Neural progenitor cell (in vitro differentiated cells): ENCODE results near the gene HNF1B. TPM values are rescaled to one million over a fixed set of nuclear protein-coding genes. Genes with fewer than 3 reads are reported as not detected.

Experiments used
- DNase-seq: peaks from one replicate; pipeline ENCODE4 v3.0.0-alpha.2; 2016; ENCODE audit warnings: low spot score
- H2AFZ ChIP-seq: fragments of 200-600 bp; sonication (generic); replicated peaks from 2 replicates; pipeline ENCODE4 v1.6.1; 2016; ENCODE audit warnings: antibody characterized with exemption
- H3F3A ChIP-seq: fragments of 200-600 bp; sonication (generic); 2 replicates; pipeline ENCODE4 v1.6.1; 2016; ENCODE audit warnings: antibody characterized with exemption, low read depth
- H3K27ac ChIP-seq: fragments of 200-600 bp; sonication (generic); 2 replicates; pipeline ENCODE4 v1.5.1; 2016; ENCODE audit warnings: mild to moderate bottlenecking
- H3K27me3 ChIP-seq: fragments of 200-600 bp; sonication (generic); 2 replicates; pipeline ENCODE4 v1.6.1; 2016; ENCODE audit warnings: mild to moderate bottlenecking, moderate library complexity
- H3K36me3 ChIP-seq: fragments of 200-600 bp; sonication (generic); 2 replicates; pipeline ENCODE4 v1.5.1; 2016
- H3K4me1 ChIP-seq: fragments of 200-600 bp; sonication (generic); 2 replicates; pipeline ENCODE4 v1.6.1; 2016; ENCODE audit warnings: mixed run types
- H3K4me2 ChIP-seq: fragments of 200-600 bp; sonication (generic); 2 replicates; pipeline ENCODE4 v1.6.1; 2016
- H3K4me3 ChIP-seq: fragments of 200-600 bp; sonication (generic); 2 replicates; pipeline ENCODE4 v1.5.1; 2016
- H3K79me2 ChIP-seq: fragments of 200-600 bp; sonication (generic); 2 replicates; pipeline ENCODE4 v1.6.1; 2016; ENCODE audit warnings: low read depth
- H3K9ac ChIP-seq: fragments of 200-600 bp; sonication (generic); 2 replicates; pipeline ENCODE4 v1.6.1; 2016
- H3K9me3 ChIP-seq: fragments of 200-600 bp; sonication (generic); 2 replicates; pipeline ENCODE4 v1.5.1; 2016; ENCODE audit warnings: low read depth
- H4K20me1 ChIP-seq: fragments of 200-600 bp; sonication (generic); 2 replicates; pipeline ENCODE4 v1.6.1; 2016; ENCODE audit warnings: low read depth
- H3K27ac Mint-ChIP-seq: 3 replicates; pipeline ENCODE4 v1.8.0; 2021; ENCODE audit warnings: mixed read lengths
- H3K27me3 Mint-ChIP-seq: 2 replicates; pipeline ENCODE4 v1.8.0; 2022; ENCODE audit warnings: low read depth, mild to moderate bottlenecking, inconsistent platforms, moderate library complexity, mixed read lengths; ENCODE audit not compliant: insufficient read depth
- H3K36me3 Mint-ChIP-seq: 3 replicates; pipeline ENCODE4 v1.8.0; 2021; ENCODE audit warnings: mixed read lengths
- H3K4me1 Mint-ChIP-seq: 3 replicates; pipeline ENCODE4 v1.8.0; 2021; ENCODE audit warnings: mixed read lengths
- H3K4me3 Mint-ChIP-seq: 3 replicates; pipeline ENCODE4 v1.8.0; 2021; ENCODE audit warnings: mild to moderate bottlenecking, moderate library complexity, mixed read lengths
- H3K9me3 Mint-ChIP-seq: 3 replicates; pipeline ENCODE4 v1.8.0; 2020; ENCODE audit warnings: mixed read lengths
- CTCF ChIP-seq: fragments of 200-600 bp; sonication (generic); IDR thresholded peaks from 2 replicates; pipeline ENCODE4 v1.5.1; 2017; ENCODE audit warnings: antibody characterized with exemption, mild to moderate bottlenecking
- EZH2 ChIP-seq: fragments of 200-600 bp; sonication (generic); IDR thresholded peaks from 2 replicates; pipeline ENCODE4 v1.6.1; 2017; ENCODE audit warnings: antibody characterized with exemption, mild to moderate bottlenecking, moderate library complexity
- EZH2phosphoT487 ChIP-seq: fragments of 200-600 bp; sonication (generic); IDR thresholded peaks from 2 replicates; pipeline ENCODE4 v1.6.1; 2017; ENCODE audit warnings: antibody characterized with exemption
- total RNA-seq: library from RNA; depleted of rRNA; stranded (reverse); fragments of >200 nt; gene quantifications from 2 replicates; pipeline ENCODE4 v1.2.3, GENCODE V29; 2015; ENCODE audit warnings: low replicate concordance

Gene HNF1B
- total RNA-seq, 1 donor from 2014 or later: not detected

GRCh38 chr17:37640015-37640414 is 104.8 kb downstream of the HNF1B start:
- Histone ChIP-seq H4K20me1 (peaks cover 13% of the 10 kb centered on the region), H3F3A (peaks cover 7% of the 10 kb centered on the region), H3K79me2 (peaks cover 73% of the 10 kb centered on the region), H3K27ac (no peak overlapping the region), H2AFZ (no peak overlapping the region), H3K9ac (no peak overlapping the region), H3K9me3 (no peaks in the 10 kb centered on the region), H3K4me1 (peaks cover 5% of the 10 kb centered on the region), H3K4me2 (no peak overlapping the region), H3K4me3 (no peak overlapping the region), H3K36me3 (peaks cover 31% of the 10 kb centered on the region), H3K27me3 (peaks cover 14% of the 10 kb centered on the region)
- Mint-ChIP-seq H3K9me3 (no peaks in the 10 kb centered on the region), H3K27me3 (no peaks in the 10 kb centered on the region), H3K4me3 (no peak overlapping the region), H3K27ac (no peak overlapping the region), H3K36me3 (peaks cover 34% of the 10 kb centered on the region), H3K4me1 (peaks cover 12% of the 10 kb centered on the region)
- DNase-seq: no peak
- TF ChIP-seq EZH2 (no peak), CTCF (no peak), EZH2phosphoT487 (no peak)

GRCh38 chr17:37637956-37638355 is 106.9 kb downstream of the HNF1B start:
- H3F3A ChIP-seq: peaks cover 5% of the 10 kb centered on the region
- peaks cover 9% of the 10 kb centered on the region for H3K4me1 Mint-ChIP-seq
- no peak overlapping the region for H3K9ac ChIP-seq
- peaks cover 70% of the 10 kb centered on the region for H3K79me2 ChIP-seq
- H3K4me3 Mint-ChIP-seq: no peak overlapping the region
- H3K27me3 ChIP-seq: no peaks in the 10 kb centered on the region
- no peak overlapping the region for H3K4me3 ChIP-seq
- no peak overlapping the region for H3K27ac ChIP-seq
- H3K9me3 Mint-ChIP-seq: no peaks in the 10 kb centered on the region
- DNase-seq: no peak
- H3K4me1 ChIP-seq: peaks cover 5% of the 10 kb centered on the region
- no peaks in the 10 kb centered on the region for H3K27me3 Mint-ChIP-seq
- no peak overlapping the region for H3K4me2 ChIP-seq
- H3K9me3 ChIP-seq: no peaks in the 10 kb centered on the region
- TF ChIP-seq EZH2: no peak
- no peak for TF ChIP-seq CTCF
- TF ChIP-seq EZH2phosphoT487: no peak
- H3K36me3 Mint-ChIP-seq: peaks cover 34% of the 10 kb centered on the region
- no peak overlapping the region for H3K27ac Mint-ChIP-seq
- peaks cover 31% of the 10 kb centered on the region for H3K36me3 ChIP-seq
- H4K20me1 ChIP-seq: peaks cover 14% of the 10 kb centered on the region
- no peak overlapping the region for H2AFZ ChIP-seq

Other genes starting within 250 kb of the HNF1B start
- gene SYNRG, start 135.6 kb downstream of the HNF1B start, total RNA-seq: 22.4 and 26.3 TPM in 2 replicates
- 43.5 and 55.3 TPM in 2 replicates for gene DDX52, start 101.6 kb downstream of the HNF1B start, total RNA-seq
- not detected in 2 replicates for gene TBC1D3K, start 179.4 kb upstream of the HNF1B start, total RNA-seq
- gene TBC1D3L, start 244.0 kb upstream of the HNF1B start, total RNA-seq: 9.2 and 17.0 TPM in 2 replicates